Hepatocyte (in vitro differentiated cells): Measurements from ENCODE around the gene PLD1.

ENCODE experiments used
- CTCF ChIP-seq: fragments of 200-600 bp; sonication (generic); IDR thresholded peaks from 2 replicates; pipeline ENCODE4 v1.5.1; 2016; ENCODE audit warnings: antibody characterized with exemption, mild to moderate bottlenecking; ENCODE audit not compliant: poor library complexity
- EZH2phosphoT487 ChIP-seq: fragments of 200-600 bp; sonication (generic); IDR thresholded peaks from one replicate; pipeline ENCODE4 v1.6.1; 2018; ENCODE audit warnings: antibody characterized with exemption, mild to moderate bottlenecking, low read depth, moderate library complexity; ENCODE audit not compliant: unreplicated experiment, severe bottlenecking

GRCh38 chr3:171616798-171617197 lies 193.5 kb downstream of the PLD1 start:
- TF ChIP-seq EZH2phosphoT487 = no peak
- TF ChIP-seq CTCF = no peak
